Heart right ventricle (tissue), 16 donors: ENCODE results near the gene ALOX15. TPM values are rescaled to one million over a fixed set of nuclear protein-coding genes. Genes with fewer than 3 reads are reported as not detected.

ENCODE experiments used
- ATAC-seq, 8 donors: fragments of 200-7000 bp; cut with Tn5 transposase; one replicate each; pipeline ENCODE4 v1.9.1; 2020; ENCODE audit warnings: mild to moderate bottlenecking in 8 of 8, moderate library complexity in 8 of 8, moderate number of reproducible peaks in 1 of 8
- DNase-seq, 2 donors: peaks; one replicate each; pipeline ENCODE4 v3.0.0-alpha.2; 2020
- H3K27ac ChIP-seq, 10 donors: fragments of 200-600 bp; sonication (generic) in 2 of 10; one replicate each; pipeline versions ENCODE4 v1.5.0 to v1.8.0; 2020 to 2022; ENCODE audit warnings: mild to moderate bottlenecking in 3 of 10
- H3K27me3 ChIP-seq, 7 donors: fragments of 200-600 bp; one replicate each; pipeline ENCODE4 v1.8.0; 2021 to 2022; ENCODE audit warnings: mild to moderate bottlenecking in 2 of 7
- H3K36me3 ChIP-seq, 9 donors: fragments of 200-600 bp; sonication (generic) in 1 of 9; one replicate each; pipeline versions ENCODE4 v1.5.0 to v1.8.0; 2020 to 2022; ENCODE audit warnings: mild to moderate bottlenecking in 2 of 9
- H3K4me1 ChIP-seq, 9 donors: fragments of 200-600 bp; sonication (generic) in 1 of 9; one replicate each; pipeline versions ENCODE4 v1.5.0 to v1.8.0; 2020 to 2022; ENCODE audit warnings: mild to moderate bottlenecking in 4 of 9
- H3K4me3 ChIP-seq, 10 donors: fragments of 200-600 bp; sonication (generic) in 2 of 10; one replicate each; pipeline versions ENCODE4 v1.5.0 to v1.8.0; 2020 to 2022; ENCODE audit warnings: mild to moderate bottlenecking in 7 of 10, moderate library complexity in 2 of 10
- H3K9me3 ChIP-seq, 11 donors: fragments of 200-600 bp in 10 of 11; sonication (generic) in 2 of 11; one replicate each; pipeline versions ENCODE4 v1.5.0 to v1.8.0; 2013 to 2022; ENCODE audit warnings: mild to moderate bottlenecking in 2 of 11, control low read depth in 1 of 11, moderate library complexity in 1 of 11
- CTCF ChIP-seq, 9 donors: fragments of 200-600 bp; sonication (generic) in 2 of 9; IDR thresholded peaks; one replicate each; pipeline versions ENCODE4 v1.5.0 to v1.8.0; 2021 to 2022; ENCODE audit warnings: antibody characterized with exemption in 9 of 9, mild to moderate bottlenecking in 5 of 9, moderate library complexity in 1 of 9
- WGBS, 2 donors: extraction: QIAGEN DNeasy Blood & Tissue Kit; methylation state at CpG; one replicate each; pipeline ENCODE4 v1.1.7; 2013; ENCODE audit warnings: inconsistent platforms in 1 of 2; 5-methylcytosine and 5-hydroxymethylcytosine counted together
- intact Hi-C, 10 donors: fragments of 100-400 bp; cut with DNase I; formaldehyde crosslinking; loops; one replicate each; pipeline versions ENCODE4 v1.11.1 to v1.14.2; 2022
- polyA plus RNA-seq, 2 donors: library from polyadenylated mRNA; stranded (reverse); fragments of 200-250 nt; gene quantifications; one replicate each; pipeline ENCODE4 v1.2.3, GENCODE V29; 2013
- total RNA-seq, 10 donors: library from RNA; stranded (reverse); fragmentation: NEBNext Ultra II Directional in 3 of 10; extraction: Animal tissue kit (Norgen Biotek cat#: 25700) in 3 of 10; gene quantifications; one replicate each; pipeline versions ENCODE4 v1.2.1 to v1.2.4, GENCODE V29; 2021 to 2023
- donor health status: Arrhythmogenic right ventricular cardiomyopathy.
- donor health status: ischemic (EF 13 %, LVEDD 7.1; RV severe dilation, severe dysfunction).
- donor health status: healthy with polysubstance abuse.
- donor health status: DM: no; HTN: yes; CAD: no.
- donor health status: DM: no; HTN: no; CAD: no.
- donor health status: ischemic (EF 25% LVEDD 6.9; RV normal size, moderate dysfunction).
- donor health status: ischemic (EF 25% LVEDD 5.7; RV mildly dilated, moderate dysfunction).
- donor health status: healthy.
- donor health status: DM: yes; HTN: yes; CAD: no.
- donor health status: Ischemic cardiomyopathy.
- donor health status: ischemic (EF 35%, LVEDD 5.7; RV mildly dilated, moderate dysfunction).
- donor health status: nonischemic (EF 11% LVEDD 7.7; RV severe dilation, severe dysfunction).
- donor health status: DM: yes; HTN: yes; CAD: no.
- donor health status: PGD.
- donor health status: ischemic (EF 29% LVEDD 5.4; RV normal size, mild dysfunction).
- donor health status: nonischemic (EF 23%, LVEDD 6.1; RV moderate dilation, normal function).

Gene ALOX15
- total and polyA plus RNA-seq, 12 donors: 0.11 to 1.3 (median 0.16) TPM; not detected in 5

GRCh38 chr17:4585638-4585994, 55.9 kb downstream of the ALOX15 start:
- DNase-seq: no peak
- Histone ChIP-seq H3K27ac (peak overlapping the region in 8 of 10 donors; percentile 37 to 88 (median 78)), H3K9me3 (no peaks in the 10 kb centered on the region), H3K4me1 (peaks cover 13 to 57% (median 42%) of the 10 kb centered on the region in 9 donors), H3K27me3 (peaks cover 0 to 48% (median 23%) of the 10 kb centered on the region in 7 donors), H3K4me3 (peak overlapping the region in 8 of 10 donors; percentile 41 to 70 (median 60)), H3K36me3 (no peaks in the 10 kb centered on the region)
- intact Hi-C loops: no loop called here
- ATAC-seq: no peak
- WGBS, 2 donors: 84 to 96% methylated on average over 7 of the region's 7 CpGs
- TF ChIP-seq CTCF (IDR thresholded peaks at IDR 0.05): no peak

- TF ChIP-seq CTCF (IDR thresholded peaks at IDR 0.05): no peak
- intact Hi-C loops: loop anchor here in 1 of 10 donors (5.0 kb wide), 1 partner anchor 42 kb away; no protein-coding TSS in a partner anchor
- WGBS, 2 donors: 27 to 29% methylated on average over 57 of the region's 57 CpGs
- Histone ChIP-seq H3K4me3 (peak overlapping the region; percentile 7 to 70 (median 60)), H3K27ac (peak overlapping the region in 8 of 10 donors; percentile 37 to 88 (median 78)), H3K4me1 (peaks cover 13 to 57% (median 40%) of the 10 kb centered on the region in 9 donors), H3K36me3 (no peaks in the 10 kb centered on the region), H3K27me3 (peaks cover 0 to 48% (median 23%) of the 10 kb centered on the region in 7 donors), H3K9me3 (no peaks in the 10 kb centered on the region)
- ATAC-seq (no peak), DNase-seq (no peak)
Observed at GRCh38 chr17:4584917-4585637, 56.4 kb downstream of the ALOX15 start.

- Histone ChIP-seq H3K36me3 (no peaks in the 10 kb centered on the region), H3K4me3 (peak within 1 kb of the TSS; percentile 7 to 70 (median 60)), H3K27ac (peak within 1 kb of the TSS; percentile 34 to 88 (median 78)), H3K9me3 (no peaks in the 10 kb centered on the region), H3K27me3 (peaks cover 0 to 48% (median 23%) of the 10 kb centered on the region in 7 donors), H3K4me1 (peaks cover 13 to 57% (median 40%) of the 10 kb centered on the region in 9 donors)
- intact Hi-C loops: loop anchor here in 1 of 10 donors (5.0 kb wide), 1 partner anchor 43 kb away; no protein-coding TSS in a partner anchor
- WGBS, 2 donors: 0 to 1% methylated on average over 85 to 99 of the region's 100 CpGs
- ATAC-seq: peak; percentile 60 to 82 (median 70)
- DNase-seq: peak; percentile 65 to 84
- peak in 2 of 9 donors; percentile 6 for TF ChIP-seq CTCF (IDR thresholded peaks at IDR 0.05)
Observed at GRCh38 chr17:4584101-4584916, 57.2 kb downstream of the ALOX15 start, which contains the start of gene SMTNL2. SMTNL2 (plus strand) TSS chr17:4584529; CDS start chr17:4584606, 77 bp downstream.

GRCh38 chr17:4583782-4584100, 57.7 kb downstream of the ALOX15 start:
- 16 to 27% methylated on average over 12 of the region's 12 CpGs for WGBS, 2 donors
- Histone ChIP-seq H3K4me3 (peak overlapping the region; percentile 7 to 70 (median 60)), H3K36me3 (no peaks in the 10 kb centered on the region), H3K9me3 (no peaks in the 10 kb centered on the region), H3K4me1 (peaks cover 13 to 56% (median 35%) of the 10 kb centered on the region in 9 donors), H3K27ac (peak overlapping the region; percentile 34 to 88 (median 78)), H3K27me3 (peaks cover 0 to 48% (median 23%) of the 10 kb centered on the region in 7 donors)
- TF ChIP-seq CTCF (IDR thresholded peaks at IDR 0.05): peak; percentile 11 to 55 (median 46)
- intact Hi-C loops: loop anchor here in 1 of 10 donors (5.0 kb wide), 1 partner anchor 44 kb away; no protein-coding TSS in a partner anchor
- DNase-seq (peak in 1 of 2 donors; percentile 47), ATAC-seq (peak; percentile 60 to 74 (median 70))
